Epithelial cell of proximal tubule (primary cell): ENCODE data around the gene ANXA3. TPM values are rescaled to one million over a fixed set of nuclear protein-coding genes. Genes with fewer than 3 reads are reported as not detected.

Experiments
- DNase-seq: peaks from one replicate; pipeline ENCODE4 v3.0.0-alpha.2; 2011; ENCODE audit warnings: low read depth
- H3K4me3 ChIP-seq: 2 replicates; pipeline ENCODE4 v1.5.1; 2011; ENCODE audit warnings: low read depth, mild to moderate bottlenecking, low read length
- total RNA-seq: library from RNA; depleted of rRNA; stranded (reverse); fragments of >200 nt; gene quantifications from 2 replicates; pipeline ENCODE4 v1.2.3, GENCODE V29; 2015
- TF ChIP-seq, protein P1 (sequence below): conservative IDR thresholded peaks from 2 replicates; pipeline ENCODE4 v1.5.1; 2012; ENCODE audit warnings: low read depth, mild to moderate bottlenecking, low read length

ANXA3 gene
- total RNA-seq, 1 donor from 2014 or later = 354 TPM

DNA sequence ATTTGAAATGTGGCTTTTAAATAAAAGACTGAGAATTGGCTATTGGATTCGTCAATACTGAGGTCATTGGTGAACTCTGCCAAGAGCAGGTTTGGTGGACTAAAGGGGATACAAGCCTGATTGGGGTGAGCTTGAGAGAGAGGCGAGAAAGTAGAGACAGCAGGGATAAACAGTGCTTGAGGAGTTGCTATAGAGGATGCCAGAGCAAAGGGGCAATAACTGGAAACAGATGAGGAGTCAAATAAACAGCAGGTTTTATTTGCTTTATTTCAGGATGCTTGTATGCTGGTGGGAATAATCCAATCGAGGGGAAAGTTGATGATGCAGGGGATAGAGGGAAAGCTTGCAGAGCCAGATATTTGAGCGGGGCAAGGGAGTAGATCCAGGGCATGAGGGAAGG is 24.0 kb upstream of the ANXA3 start:
- no peak for DNase-seq
- TF ChIP-seq, protein P1, sequence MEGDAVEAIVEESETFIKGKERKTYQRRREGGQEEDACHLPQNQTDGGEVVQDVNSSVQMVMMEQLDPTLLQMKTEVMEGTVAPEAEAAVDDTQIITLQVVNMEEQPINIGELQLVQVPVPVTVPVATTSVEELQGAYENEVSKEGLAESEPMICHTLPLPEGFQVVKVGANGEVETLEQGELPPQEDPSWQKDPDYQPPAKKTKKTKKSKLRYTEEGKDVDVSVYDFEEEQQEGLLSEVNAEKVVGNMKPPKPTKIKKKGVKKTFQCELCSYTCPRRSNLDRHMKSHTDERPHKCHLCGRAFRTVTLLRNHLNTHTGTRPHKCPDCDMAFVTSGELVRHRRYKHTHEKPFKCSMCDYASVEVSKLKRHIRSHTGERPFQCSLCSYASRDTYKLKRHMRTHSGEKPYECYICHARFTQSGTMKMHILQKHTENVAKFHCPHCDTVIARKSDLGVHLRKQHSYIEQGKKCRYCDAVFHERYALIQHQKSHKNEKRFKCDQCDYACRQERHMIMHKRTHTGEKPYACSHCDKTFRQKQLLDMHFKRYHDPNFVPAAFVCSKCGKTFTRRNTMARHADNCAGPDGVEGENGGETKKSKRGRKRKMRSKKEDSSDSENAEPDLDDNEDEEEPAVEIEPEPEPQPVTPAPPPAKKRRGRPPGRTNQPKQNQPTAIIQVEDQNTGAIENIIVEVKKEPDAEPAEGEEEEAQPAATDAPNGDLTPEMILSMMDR = no peak
- no peak overlapping the region for H3K4me3 ChIP-seq

DNA sequence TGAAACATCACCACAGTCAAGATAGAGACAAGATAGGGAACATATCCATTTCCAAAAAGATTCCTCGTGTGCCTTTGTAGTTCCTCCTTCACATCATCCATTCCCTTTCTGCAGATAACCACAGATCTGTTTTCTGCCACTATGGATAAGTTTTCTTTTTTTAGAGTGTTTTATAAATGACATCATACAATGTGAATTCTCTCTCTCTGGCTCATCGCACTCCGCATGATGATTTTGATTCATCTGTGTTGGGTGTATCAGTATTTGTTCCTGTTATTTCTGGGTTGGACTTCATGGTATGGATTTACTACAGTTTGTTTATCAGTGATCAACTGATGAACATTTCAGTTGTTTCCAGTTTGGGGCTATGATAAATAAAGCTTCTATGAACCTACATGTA is 23.2 kb upstream of the ANXA3 start:
- DNase-seq = no peak
- TF ChIP-seq, protein P1 = no peak
- no peak overlapping the region for H3K4me3 ChIP-seq

DNA sequence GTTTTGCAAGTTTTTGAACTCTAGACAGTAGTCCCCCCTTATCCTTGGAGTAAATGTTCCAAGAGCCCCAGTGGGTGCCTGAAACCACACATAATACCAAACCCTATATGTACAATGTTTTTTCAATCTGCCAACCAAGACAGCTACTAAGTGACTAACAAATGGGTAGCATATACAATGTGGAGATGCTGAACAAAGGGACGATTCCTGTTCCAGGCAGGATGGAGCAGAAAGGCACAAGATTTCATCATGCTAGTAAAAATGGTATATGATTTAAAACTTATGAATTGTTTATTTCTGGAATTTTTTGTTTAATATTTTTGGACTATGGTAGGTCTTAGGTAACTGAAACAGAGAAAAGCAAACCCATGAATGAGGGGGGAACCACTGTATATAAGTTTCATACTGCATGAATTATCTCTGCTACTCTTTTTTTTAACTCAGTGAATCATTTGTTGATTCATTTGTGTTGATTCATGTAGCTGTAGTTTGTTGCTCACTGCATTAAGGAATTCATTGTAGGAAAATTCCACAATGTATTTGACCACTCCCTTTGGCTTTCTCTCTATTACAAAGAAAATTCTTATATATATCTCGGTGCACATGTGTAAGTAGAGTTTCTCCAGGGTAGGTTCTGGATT is 21.9 kb upstream of the ANXA3 start:
- DNase-seq = no peak
- no peak overlapping the region for H3K4me3 ChIP-seq
- TF ChIP-seq, protein P1 = no peak

DNA sequence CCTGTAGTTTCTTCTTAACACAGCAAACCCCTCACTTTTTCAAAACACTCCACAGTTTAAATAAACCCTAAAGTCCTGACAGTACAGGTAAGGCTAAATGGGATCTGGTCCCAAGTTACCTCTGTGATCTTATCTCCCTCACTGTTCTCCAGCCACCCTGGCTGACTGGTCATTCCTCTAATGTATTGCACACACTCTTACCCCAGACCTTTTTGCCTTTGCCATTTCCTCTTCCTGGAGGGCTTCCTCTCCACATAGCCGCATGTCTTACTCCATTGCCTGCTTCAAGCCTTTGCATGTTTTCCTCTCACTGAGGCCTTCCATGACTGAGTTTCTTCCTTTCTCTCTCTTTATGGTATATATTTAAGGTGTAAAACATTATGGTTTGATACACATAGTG is 19.5 kb upstream of the ANXA3 start:
- DNase-seq = no peak
- no peak overlapping the region for H3K4me3 ChIP-seq

DNA sequence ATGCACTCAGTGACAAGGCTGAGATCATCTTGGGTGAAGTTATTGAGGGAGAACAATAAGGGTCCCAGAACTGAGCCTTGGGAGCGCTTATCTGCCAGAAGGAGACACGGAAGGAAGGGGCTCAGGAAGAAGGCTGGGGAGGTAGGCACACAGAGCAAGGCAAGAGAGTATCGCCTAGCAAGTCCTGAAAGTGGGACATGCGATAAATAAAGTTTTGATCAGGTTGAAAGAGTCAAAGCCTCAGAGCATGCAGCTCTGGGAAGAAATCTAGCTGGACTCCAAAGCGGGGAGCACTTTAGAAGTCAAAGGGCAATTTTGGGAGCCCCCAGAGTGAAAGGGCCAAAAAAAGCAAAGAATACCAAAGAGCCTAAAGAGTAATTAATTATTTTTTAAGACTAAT is 17.7 kb upstream of the ANXA3 start:
- DNase-seq = no peak
- no peak overlapping the region for H3K4me3 ChIP-seq
- TF ChIP-seq, protein P1 = no peak

More for the DNA sequence above, 19.5 kb upstream of the ANXA3 start:
- TF ChIP-seq, protein P1 = no peak

DNA sequence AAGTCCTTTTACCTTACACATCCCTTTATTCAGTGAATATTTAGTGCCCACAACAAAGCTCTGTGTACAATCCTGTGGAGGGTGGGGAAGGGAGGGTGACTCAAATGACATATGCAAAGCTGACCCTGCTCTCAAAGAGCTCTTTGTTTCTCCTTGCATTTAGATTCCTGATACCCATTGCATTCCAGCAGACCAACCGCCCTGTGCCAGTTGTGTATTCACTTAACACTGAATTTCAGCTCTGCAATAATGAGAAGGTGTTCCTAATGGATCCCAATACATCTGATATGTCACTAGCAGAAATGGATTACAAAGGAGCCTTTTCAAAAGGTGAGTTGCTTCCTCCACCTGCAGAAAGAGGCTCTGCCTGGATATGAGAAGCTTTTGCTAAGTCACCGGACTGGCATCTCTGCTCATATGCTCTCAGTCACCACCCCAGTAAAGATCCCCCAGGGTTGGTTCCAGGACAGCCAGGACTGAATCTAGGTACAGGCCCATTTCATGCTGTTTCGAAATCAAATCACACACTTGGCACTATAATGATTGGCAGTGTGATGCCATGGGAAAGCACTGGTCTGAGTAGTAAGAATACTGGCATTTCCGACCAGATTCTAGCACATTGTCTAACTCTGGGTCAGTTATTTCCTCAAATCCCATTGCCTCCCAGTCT is 17.1 kb upstream of the ANXA3 start:
- TF ChIP-seq, protein P1 = no peak
- H3K4me3 ChIP-seq = no peak overlapping the region
- no peak for DNase-seq

DNA sequence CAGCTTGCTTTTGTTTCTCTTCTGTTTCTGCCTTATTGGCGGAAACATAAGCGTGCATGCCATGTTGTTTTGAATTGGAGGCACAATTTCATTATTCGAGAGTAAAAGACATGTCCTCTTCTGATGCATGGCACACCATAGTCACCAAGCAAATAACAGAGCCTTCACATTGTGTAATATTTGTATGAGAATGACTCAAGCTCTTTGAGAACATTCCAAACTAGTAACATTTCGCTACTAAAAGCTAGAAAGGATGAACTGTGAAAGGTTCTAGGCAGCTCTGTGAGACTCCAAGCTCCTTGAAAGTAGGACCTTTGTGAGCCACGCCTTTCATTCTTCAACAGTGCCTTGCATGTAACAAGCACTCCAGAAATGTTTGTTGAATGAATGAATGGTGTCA is 9.2 kb upstream of the ANXA3 start:
- H3K4me3 ChIP-seq = no peak overlapping the region
- DNase-seq = no peak
- TF ChIP-seq, protein P1 = no peak
